Measurements from ENCODE around the gene CCDC33. TPM values are rescaled to one million over a fixed set of nuclear protein-coding genes. Genes with fewer than 3 reads are reported as not detected.

CCDC33 gene
- total and polyA plus RNA-seq, 2 experiments from 2014 or later, result not detected

DNA sequence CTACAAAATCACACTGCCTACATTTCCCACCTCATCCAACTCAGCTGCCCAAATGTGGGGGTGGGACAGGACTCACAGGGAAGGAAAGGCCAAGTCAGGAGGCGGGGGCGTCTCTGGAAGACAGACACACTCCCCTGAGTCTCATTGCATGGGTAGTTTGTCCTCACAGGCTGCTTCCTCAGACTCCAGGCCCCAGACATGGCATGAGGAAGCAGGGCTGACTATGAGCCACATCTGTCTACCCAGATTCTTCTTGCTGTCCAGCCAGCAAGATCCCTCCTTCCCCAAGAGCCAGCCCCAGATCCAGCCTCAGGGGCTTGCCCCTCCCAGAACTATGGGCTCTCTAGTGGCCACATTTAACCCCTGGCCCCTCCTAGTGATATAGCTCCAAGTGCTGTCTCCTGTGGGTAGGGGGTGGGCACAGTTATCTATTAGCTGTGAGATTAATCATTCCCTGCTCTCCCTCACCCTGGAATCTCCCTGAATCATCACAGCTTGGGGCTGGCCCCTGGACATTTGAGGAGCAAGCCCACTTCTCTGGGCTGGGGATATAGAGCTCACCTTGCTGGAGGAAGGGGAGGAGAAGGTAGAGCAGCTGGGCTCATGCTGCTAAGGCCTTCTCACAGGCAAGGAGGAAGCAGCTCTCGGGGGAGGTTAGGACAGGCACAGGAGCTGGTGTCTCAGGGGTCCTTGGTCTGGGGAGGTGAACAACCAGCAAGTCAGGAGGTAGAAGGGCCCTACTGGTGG, 2.1 kb upstream of the CCDC33 start:
- Histone ChIP-seq H3K9ac (no peak overlapping the region), H2AFZ (no peak overlapping the region), H4K20me1 (ENCODE audit: insufficient read depth) (no peaks in the 10 kb centered on the region), H3K4me3 (no peak overlapping the region), H3K27me3 (replicated peaks; ENCODE audit: insufficient read depth) (no peaks in the 10 kb centered on the region), H3K9me2 (ENCODE audit: insufficient read depth) (no peaks in the 10 kb centered on the region), H3F3A (ENCODE audit: insufficient read depth) (peaks cover 7% of the 10 kb centered on the region; the same call in 1 of the 2 replicates), H3K79me2 (ENCODE audit: insufficient read depth) (no peaks in the 10 kb centered on the region), H3K4me1 (ENCODE audit: insufficient read depth) (peaks cover 10% of the 10 kb centered on the region), H3K4me2 (ENCODE audit: unreplicated experiment) (peak overlapping the region; percentile 2), H3K9me3 (ENCODE audit: low read depth) (no peaks in the 10 kb centered on the region), H3K27ac (no peak overlapping the region), H3K36me3 (ENCODE audit: low read depth) (no peaks in the 10 kb centered on the region)
- WGBS, 2 experiments (ENCODE audit: low coverage in 1 of 2, low lambda C conversion rate in 2 of 2, missing lambda C conversion rate in 2 of 2), result 58 to 75% methylated on average over 3 of the region's 3 CpGs
- in situ Hi-C loops (cut with MboI), result no loop called here
- peak; percentile 55 for DNase-seq
- TF ChIP-seq EZH2phosphoT487 (IDR thresholded peaks at IDR 0.05; ENCODE audit: insufficient read depth, low read depth), result no peak
- no peak for TF ChIP-seq EZH2 (IDR thresholded peaks at IDR 0.05; ENCODE audit: insufficient read depth, poor library complexity, severe bottlenecking)

DNA sequence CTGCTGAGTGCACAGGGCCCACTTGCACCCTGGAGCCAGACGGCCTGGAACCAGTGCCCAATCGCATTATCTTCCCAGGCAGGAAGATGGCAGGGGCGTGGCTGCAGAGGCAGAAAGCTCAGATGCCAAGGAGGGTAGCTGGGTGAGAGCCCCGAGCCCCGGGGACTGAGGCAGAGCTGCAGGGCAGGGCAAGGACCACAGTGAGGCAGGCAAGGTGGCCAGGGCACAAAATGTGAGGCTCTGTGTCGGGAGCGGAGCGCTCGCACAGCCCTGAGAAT, 1.6 kb upstream of the CCDC33 start:
- no peak overlapping the region for H3K9ac ChIP-seq
- peaks cover 11% of the 10 kb centered on the region; the same call in 1 of the 2 replicates for H3F3A ChIP-seq (ENCODE audit: insufficient read depth)
- H3K79me2 ChIP-seq (ENCODE audit: insufficient read depth), result no peaks in the 10 kb centered on the region
- H2AFZ ChIP-seq, result no peak overlapping the region
- no peaks in the 10 kb centered on the region for H4K20me1 ChIP-seq (ENCODE audit: insufficient read depth)
- no peak for TF ChIP-seq EZH2 (IDR thresholded peaks at IDR 0.05; ENCODE audit: insufficient read depth, poor library complexity, severe bottlenecking)
- no peak for TF ChIP-seq EZH2phosphoT487 (IDR thresholded peaks at IDR 0.05; ENCODE audit: insufficient read depth, low read depth)
- H3K9me2 ChIP-seq (ENCODE audit: insufficient read depth), result no peaks in the 10 kb centered on the region
- H3K4me2 ChIP-seq (ENCODE audit: unreplicated experiment), result no peak overlapping the region
- 68 to 73% methylated on average over 9 of the region's 9 CpGs for WGBS, 2 experiments (ENCODE audit: low coverage in 1 of 2, low lambda C conversion rate in 2 of 2, missing lambda C conversion rate in 2 of 2)
- peaks cover 12% of the 10 kb centered on the region for H3K4me1 ChIP-seq (ENCODE audit: insufficient read depth)
- no peak for DNase-seq
- H3K36me3 ChIP-seq (ENCODE audit: low read depth), result no peaks in the 10 kb centered on the region
- no peaks in the 10 kb centered on the region for H3K27me3 ChIP-seq (replicated peaks; ENCODE audit: insufficient read depth)
- no peak overlapping the region for H3K4me3 ChIP-seq
- no peaks in the 10 kb centered on the region for H3K9me3 ChIP-seq (ENCODE audit: low read depth)
- no peak overlapping the region for H3K27ac ChIP-seq
- in situ Hi-C loops (cut with MboI), result no loop called here

DNA sequence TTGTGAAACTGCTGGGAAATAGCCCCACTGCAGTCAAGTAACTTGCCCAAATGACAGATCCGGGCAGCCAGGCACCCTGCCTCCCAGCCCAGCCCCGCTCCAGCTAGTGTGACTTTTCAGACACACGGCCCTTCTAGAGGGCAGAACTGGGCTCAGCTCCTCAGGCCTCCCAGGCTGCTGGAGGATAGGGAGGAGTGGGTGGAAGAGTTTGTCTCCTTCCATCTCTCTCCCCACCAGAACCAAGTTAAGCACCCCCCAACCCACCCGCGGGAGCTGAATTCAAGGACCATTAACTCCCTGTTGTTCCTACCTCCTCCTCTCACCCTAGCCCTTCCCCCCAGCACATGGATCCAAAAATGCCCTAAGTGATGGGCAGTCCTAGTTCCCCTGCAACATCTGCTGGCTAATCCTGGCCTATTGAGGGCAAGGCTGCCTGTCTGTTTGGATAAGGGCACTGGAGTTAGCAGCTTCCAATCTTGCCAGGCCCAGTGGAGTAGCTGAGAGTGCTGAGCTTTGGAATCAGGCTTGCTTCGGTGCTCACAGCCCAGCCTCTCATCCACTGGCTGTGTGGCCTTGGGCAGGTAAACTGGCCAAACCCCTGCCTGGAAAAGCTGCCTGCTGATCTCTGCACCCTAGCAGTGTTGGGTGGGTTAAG, 3.1 kb downstream of the CCDC33 start:
- no peak for DNase-seq
- Histone ChIP-seq H3K4me2 (ENCODE audit: unreplicated experiment) (no peak overlapping the region), H2AFZ (no peak overlapping the region), H3K27me3 (replicated peaks; ENCODE audit: insufficient read depth) (no peaks in the 10 kb centered on the region), H3K27ac (no peak overlapping the region), H3K9me3 (ENCODE audit: low read depth) (no peaks in the 10 kb centered on the region), H3K4me3 (no peak overlapping the region), H3K79me2 (ENCODE audit: insufficient read depth) (no peaks in the 10 kb centered on the region), H3K9ac (no peak overlapping the region), H3K9me2 (ENCODE audit: insufficient read depth) (no peaks in the 10 kb centered on the region), H3F3A (ENCODE audit: insufficient read depth) (peaks cover 14% of the 10 kb centered on the region; the same call in 1 of the 2 replicates), H4K20me1 (ENCODE audit: insufficient read depth) (no peaks in the 10 kb centered on the region), H3K4me1 (ENCODE audit: insufficient read depth) (peaks cover 31% of the 10 kb centered on the region), H3K36me3 (ENCODE audit: low read depth) (no peaks in the 10 kb centered on the region)
- TF ChIP-seq EZH2 (IDR thresholded peaks at IDR 0.05; ENCODE audit: insufficient read depth, poor library complexity, severe bottlenecking) (no peak), EZH2phosphoT487 (IDR thresholded peaks at IDR 0.05; ENCODE audit: insufficient read depth, low read depth) (no peak)
- in situ Hi-C loops (cut with MboI), result no loop called here
- WGBS, 2 experiments (ENCODE audit: low coverage in 1 of 2, low lambda C conversion rate in 2 of 2, missing lambda C conversion rate in 2 of 2), result 60 to 71% methylated on average over 5 to 6 of the region's 6 CpGs

DNA sequence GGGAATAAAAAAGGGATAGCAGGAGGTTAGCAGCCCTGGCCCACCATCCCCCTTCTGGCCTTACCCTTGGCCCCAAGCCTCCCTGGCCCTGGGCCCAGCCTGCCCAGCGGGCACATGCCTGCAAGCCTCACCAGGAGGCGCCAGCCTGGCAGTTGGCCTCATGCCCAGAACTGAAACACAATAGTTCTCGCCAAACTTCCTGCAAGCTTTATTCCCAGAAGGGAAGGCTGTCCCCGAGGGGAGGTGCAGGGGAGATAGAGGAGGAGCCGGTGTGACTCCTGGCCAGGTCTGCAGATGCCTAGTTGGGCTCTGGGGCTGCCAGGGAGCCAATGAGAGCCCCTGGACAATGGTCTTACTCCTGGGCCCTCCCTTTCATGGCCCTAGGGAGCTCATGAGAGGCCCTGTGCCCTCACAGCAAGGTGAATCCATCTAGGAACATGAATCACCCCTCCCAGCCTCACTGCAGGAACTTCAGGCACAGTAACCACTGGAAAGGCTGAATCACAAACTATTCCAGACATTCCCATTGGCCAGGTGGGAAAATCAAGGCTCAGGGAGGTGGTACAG, 4.0 kb downstream of the CCDC33 start:
- Histone ChIP-seq H2AFZ (no peak overlapping the region), H3F3A (ENCODE audit: insufficient read depth) (peaks cover 14% of the 10 kb centered on the region; the same call in 1 of the 2 replicates), H3K4me3 (no peak overlapping the region), H3K9me2 (ENCODE audit: insufficient read depth) (no peaks in the 10 kb centered on the region), H3K4me1 (ENCODE audit: insufficient read depth) (peaks cover 29% of the 10 kb centered on the region), H3K27ac (peak overlapping the region; percentile 51), H3K36me3 (ENCODE audit: low read depth) (no peaks in the 10 kb centered on the region), H3K27me3 (replicated peaks; ENCODE audit: insufficient read depth) (no peaks in the 10 kb centered on the region), H3K9ac (no peak overlapping the region), H3K9me3 (ENCODE audit: low read depth) (no peaks in the 10 kb centered on the region), H4K20me1 (ENCODE audit: insufficient read depth) (no peaks in the 10 kb centered on the region), H3K4me2 (ENCODE audit: unreplicated experiment) (no peak overlapping the region), H3K79me2 (ENCODE audit: insufficient read depth) (no peaks in the 10 kb centered on the region)
- WGBS, 2 experiments (ENCODE audit: low coverage in 1 of 2, low lambda C conversion rate in 2 of 2, missing lambda C conversion rate in 2 of 2), result 13 to 25% methylated on average over 5 of the region's 5 CpGs
- no peak for TF ChIP-seq EZH2phosphoT487 (IDR thresholded peaks at IDR 0.05; ENCODE audit: insufficient read depth, low read depth)
- TF ChIP-seq EZH2 (IDR thresholded peaks at IDR 0.05; ENCODE audit: insufficient read depth, poor library complexity, severe bottlenecking), result no peak
- in situ Hi-C loops (cut with MboI), result no loop called here
- peak; percentile 86 for DNase-seq
